Activated CD8-positive, alpha-beta memory T cell treated with anti-CD3 and anti-CD28 coated beads, Interleukin-2, amount 50 U/mL, for 24 hours (primary cell): ENCODE data around the gene CFAP97.
A peak's percentile ranks its signal among the peaks of the same experiment; 100 is the strongest.
"Not testable (repeated sequence)": the region's sequence is repeated elsewhere in the genome, so short reads cannot be mapped to it uniquely, and the experiment has no call there.

Source experiments
- DNase-seq: peaks from one replicate; pipeline ENCODE4 v3.0.0-alpha.2; 2020; ENCODE audit errors: extremely low read depth

Gene CFAP97

GRCh38 chr4:185201977-185202962 is 1.5 kb downstream of the CFAP97 start:
- no peak for DNase-seq

DNA sequence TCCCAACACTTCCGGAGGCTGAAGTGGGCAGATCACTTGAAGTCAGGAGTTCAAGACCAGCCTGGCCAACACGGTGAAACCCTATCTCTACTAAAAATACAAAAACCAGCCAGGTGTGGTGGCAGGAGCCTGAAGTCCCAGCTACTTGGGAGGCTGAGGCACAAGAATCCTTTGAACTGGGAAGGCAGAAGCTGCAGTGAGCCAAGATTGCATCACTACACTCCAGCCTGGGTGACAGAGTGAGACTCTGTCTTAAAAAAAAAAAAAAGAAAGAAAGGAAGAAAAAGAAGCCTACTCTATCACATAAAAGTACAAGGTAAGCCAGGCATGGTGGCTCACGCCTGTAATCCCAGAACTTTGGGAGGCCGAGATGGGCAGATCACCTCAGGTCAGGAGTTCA is 5.6 kb downstream of the CFAP97 start:
- not testable (repeated sequence) for DNase-seq

- DNase-seq, result no peak
Measured at GRCh38 chr4:185196437-185196836, 7.4 kb downstream of the CFAP97 start.

GRCh38 chr4:185194924-185195888 is 8.6 kb downstream of the CFAP97 start:
- no peak for DNase-seq

DNA sequence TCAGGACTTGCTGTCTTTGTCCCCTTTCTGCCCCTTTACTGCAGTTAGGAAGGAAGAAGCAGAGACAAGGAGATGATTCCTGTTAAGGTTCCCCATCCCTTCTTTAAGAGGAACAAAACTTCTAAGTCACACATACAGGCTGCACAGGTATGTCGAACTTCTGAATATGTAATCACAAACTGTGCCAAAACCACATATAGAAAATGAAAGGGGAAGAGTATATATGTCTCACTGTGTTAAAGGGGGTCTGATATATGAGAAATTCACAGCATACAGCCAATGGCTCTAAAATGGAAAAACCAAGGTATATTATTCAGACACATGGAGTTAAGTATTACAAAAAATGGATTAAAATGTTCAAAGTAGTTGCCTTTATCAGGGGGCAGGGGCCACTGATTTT is 11.7 kb downstream of the CFAP97 start:
- DNase-seq, result no peak

GRCh38 chr4:185190306-185190856 is 13.4 kb downstream of the CFAP97 start:
- no peak for DNase-seq

GRCh38 chr4:185189606-185190305 is 14.0 kb downstream of the CFAP97 start:
- no peak for DNase-seq

DNA sequence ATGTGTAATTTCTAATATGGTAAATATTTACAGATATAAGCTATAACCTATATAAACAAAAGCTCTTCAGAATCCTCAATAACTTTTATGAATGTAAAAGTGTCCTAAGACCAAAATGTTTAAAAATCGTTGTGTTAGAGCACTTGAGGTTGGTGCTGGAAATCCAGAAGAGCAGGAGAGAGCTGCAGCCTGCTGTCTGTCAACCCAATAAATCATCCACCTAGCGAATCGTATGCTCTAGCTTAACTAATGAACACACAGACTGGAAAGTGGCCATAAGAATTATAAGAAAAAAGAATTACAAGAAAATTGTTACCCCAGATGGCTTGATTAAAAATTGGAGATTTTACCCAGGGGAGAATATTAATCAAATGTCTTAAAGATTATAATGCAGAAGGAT is 17.0 kb downstream of the CFAP97 start:
- no peak for DNase-seq

GRCh38 chr4:185183622-185184281 is 20.0 kb downstream of the CFAP97 start:
- DNase-seq, result peak; percentile 34

GRCh38 chr4:185182239-185182638 is 21.6 kb downstream of the CFAP97 start:
- DNase-seq, result no peak

DNA sequence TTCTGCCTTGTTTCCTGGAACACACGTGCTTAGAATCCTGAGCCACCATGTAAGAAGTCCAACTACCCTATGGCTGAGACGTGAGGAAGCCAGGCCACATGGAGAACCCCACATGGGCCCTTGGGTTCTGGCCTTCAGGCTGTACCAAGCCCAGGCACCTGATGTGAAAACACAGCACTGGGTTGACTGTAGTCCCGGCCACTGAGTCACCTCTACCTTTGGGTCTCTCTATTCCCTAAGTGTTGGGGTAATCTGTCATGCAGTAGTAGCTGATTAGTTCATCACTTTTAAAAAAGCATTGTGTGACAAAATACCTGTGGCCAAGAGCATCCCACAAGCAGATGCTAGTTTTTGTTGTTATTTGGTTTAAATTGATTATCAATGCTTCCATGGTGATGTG is 24.3 kb downstream of the CFAP97 start:
- no peak for DNase-seq

GRCh38 chr4:185171373-185172071 is 32.3 kb downstream of the CFAP97 start:
- DNase-seq, result no peak

DNA sequence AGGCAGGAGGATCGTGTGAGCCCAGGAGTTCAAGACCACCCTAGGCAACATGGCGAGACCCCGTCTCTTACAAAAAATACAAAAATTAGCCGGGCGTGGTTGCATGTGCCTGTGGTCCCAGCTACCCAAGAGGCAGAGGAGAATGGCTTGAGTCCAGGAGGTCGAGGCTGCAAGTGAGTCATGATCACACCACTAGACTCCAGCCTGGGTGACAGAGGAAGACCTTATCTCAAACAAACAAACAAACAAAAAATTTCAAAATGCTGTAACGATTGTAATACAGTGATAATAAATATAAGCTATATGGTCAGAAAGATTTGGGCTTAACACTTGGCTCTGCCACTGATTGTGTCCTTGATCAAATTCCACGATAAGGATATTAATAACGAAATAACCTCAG is 36.6 kb downstream of the CFAP97 start:
- DNase-seq, result no peak

DNA sequence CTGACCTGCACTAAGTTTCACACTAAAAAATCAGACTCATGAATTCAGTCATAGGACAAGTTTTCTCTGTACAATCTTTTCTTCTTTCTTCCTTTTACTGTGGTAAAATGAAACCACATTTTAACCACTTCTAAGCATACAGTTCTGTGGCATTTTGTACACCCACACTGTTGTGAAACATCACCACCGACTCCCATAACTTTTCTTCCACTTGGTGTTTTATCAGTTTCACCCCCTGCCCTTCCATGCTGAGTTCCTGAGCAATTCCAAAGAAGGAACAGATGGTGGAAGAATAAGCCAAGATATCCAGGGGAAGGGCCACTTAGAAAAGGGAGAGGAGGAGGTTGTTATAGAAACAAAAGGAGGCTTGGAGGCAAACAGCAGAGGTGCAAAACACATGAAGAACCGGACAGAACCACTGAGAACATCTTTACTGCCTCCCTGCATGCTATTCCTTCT is 38.2 kb downstream of the CFAP97 start:
- no peak for DNase-seq

- DNase-seq, result no peak
Measured at GRCh38 chr4:185151296-185151695, 52.5 kb downstream of the CFAP97 start.

DNA sequence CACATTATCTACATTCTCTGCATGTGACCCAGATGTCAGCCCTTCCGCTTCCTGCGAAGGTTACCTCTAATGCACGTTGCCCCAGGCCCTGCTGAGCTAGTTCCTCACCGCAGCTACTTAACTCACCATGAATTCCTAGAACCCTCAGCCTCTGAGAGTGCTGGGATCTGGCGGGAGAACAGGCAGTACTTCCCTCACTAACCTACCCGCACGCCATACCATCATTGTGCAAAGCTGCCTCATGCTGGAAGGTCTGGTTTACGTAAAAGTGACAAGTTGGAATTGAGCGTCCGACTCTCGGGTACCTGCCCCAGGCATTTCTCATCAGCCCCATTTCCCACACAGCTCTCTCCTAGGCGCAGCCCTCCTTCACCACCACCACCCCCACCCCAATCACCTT is 54.4 kb downstream of the CFAP97 start:
- no peak for DNase-seq

DNA sequence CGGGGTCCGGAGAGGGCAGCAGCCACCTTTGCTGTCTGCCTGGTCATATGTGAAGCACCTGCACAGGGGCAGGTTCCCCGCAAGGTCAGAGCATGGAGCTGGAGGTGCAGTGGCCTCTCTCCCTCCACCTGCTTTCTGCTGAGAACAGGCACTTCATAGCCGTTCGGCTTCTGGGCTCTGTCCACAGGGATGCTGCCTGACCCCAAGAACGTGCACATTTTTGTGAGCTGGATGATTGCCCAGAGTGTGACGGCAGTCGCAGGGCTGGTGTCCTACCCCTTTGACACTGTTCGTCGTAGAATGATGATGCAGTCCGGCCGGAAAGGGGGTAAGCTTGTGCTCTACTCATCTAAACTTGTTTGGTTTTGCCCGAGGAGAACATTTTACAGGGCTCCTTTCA is 58.2 kb downstream of the CFAP97 start:
- DNase-seq, result no peak

DNA sequence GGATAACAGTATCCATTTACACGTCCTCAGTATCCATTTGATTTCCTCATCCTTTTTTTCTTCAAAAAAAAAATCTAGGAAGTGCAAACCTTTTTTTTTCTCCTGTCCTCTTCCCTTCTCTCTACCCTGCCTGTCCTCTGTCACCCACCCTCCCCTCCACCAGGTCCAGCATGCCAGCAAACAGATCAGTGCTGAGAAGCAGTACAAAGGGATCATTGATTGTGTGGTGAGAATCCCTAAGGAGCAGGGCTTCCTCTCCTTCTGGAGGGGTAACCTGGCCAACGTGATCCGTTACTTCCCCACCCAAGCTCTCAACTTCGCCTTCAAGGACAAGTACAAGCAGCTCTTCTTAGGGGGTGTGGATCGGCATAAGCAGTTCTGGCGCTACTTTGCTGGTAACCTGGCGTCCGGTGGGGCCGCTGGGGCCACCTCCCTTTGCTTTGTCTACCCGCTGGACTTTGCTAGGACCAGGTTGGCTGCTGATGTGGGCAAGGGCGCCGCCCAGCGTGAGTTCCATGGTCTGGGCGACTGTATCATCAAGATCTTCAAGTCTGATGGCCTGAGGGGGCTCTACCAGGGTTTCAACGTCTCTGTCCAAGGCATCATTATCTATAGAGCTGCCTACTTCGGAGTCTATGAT is 59.1 kb downstream of the CFAP97 start:
- DNase-seq, result no peak

- no peak for DNase-seq
Measured at GRCh38 chr4:185143601-185143969, 60.2 kb downstream of the CFAP97 start.
